Hepatocyte (in vitro differentiated cells): ENCODE measurements around the gene MAFF. TPM values are rescaled to one million over a fixed set of nuclear protein-coding genes. Genes with fewer than 3 reads are reported as not detected.

Experiments
- DNase-seq: peaks from one replicate; pipeline ENCODE4 v3.0.0-alpha.2; 2016; ENCODE audit warnings: low spot score
- H2AFZ ChIP-seq: fragments of 200-600 bp; sonication (generic); 2 replicates; pipeline ENCODE4 v1.6.0; 2016; ENCODE audit warnings: antibody characterized with exemption, mild to moderate bottlenecking
- H3K27ac ChIP-seq: fragments of 200-600 bp; sonication (generic); 2 replicates; pipeline ENCODE4 v1.5.1; 2016; ENCODE audit warnings: mild to moderate bottlenecking
- H3K27me3 ChIP-seq: fragments of 200-600 bp; sonication (generic); 2 replicates; pipeline ENCODE4 v1.6.1; 2016
- H3K36me3 ChIP-seq: fragments of 200-600 bp; sonication (generic); replicated peaks from 2 replicates; pipeline ENCODE4 v1.5.1; 2016; ENCODE audit warnings: low read depth; ENCODE audit not compliant: insufficient read depth
- H3K4me1 ChIP-seq: fragments of 200-600 bp; sonication (generic); 2 replicates; pipeline ENCODE4 v1.5.1; 2016; ENCODE audit warnings: mild to moderate bottlenecking, moderate library complexity; ENCODE audit not compliant: insufficient read depth
- H3K4me2 ChIP-seq: fragments of 200-600 bp; sonication (generic); 2 replicates; pipeline ENCODE4 v1.6.0; 2016
- H3K4me3 ChIP-seq: fragments of 200-600 bp; sonication (generic); 2 replicates; pipeline ENCODE4 v1.5.1; 2016; ENCODE audit warnings: mild to moderate bottlenecking
- H3K79me2 ChIP-seq: fragments of 200-600 bp; sonication (generic); 2 replicates; pipeline ENCODE4 v1.6.0; 2017; ENCODE audit warnings: mild to moderate bottlenecking
- H3K9me2 ChIP-seq: fragments of 200-600 bp; sonication (generic); replicated peaks from 2 replicates; pipeline ENCODE4 v1.6.0; 2017; ENCODE audit warnings: mild to moderate bottlenecking; ENCODE audit not compliant: insufficient read depth
- H3K9me3 ChIP-seq: fragments of 200-600 bp; sonication (generic); 2 replicates; pipeline ENCODE4 v1.5.1; 2016; ENCODE audit warnings: low read depth, mild to moderate bottlenecking
- H4K20me1 ChIP-seq: fragments of 200-600 bp; sonication (generic); 2 replicates; pipeline ENCODE4 v1.6.0; 2016; ENCODE audit warnings: mild to moderate bottlenecking; ENCODE audit not compliant: insufficient read depth, poor library complexity, severe bottlenecking
- CTCF ChIP-seq: fragments of 200-600 bp; sonication (generic); IDR thresholded peaks from 2 replicates; pipeline ENCODE4 v1.5.1; 2016; ENCODE audit warnings: antibody characterized with exemption, mild to moderate bottlenecking; ENCODE audit not compliant: poor library complexity
- EZH2 ChIP-seq: fragments of 200-600 bp; sonication (generic); IDR thresholded peaks from 2 replicates; pipeline ENCODE4 v1.6.1; 2016; ENCODE audit warnings: antibody characterized with exemption, mild to moderate bottlenecking, borderline replicate concordance
- EZH2phosphoT487 ChIP-seq: fragments of 200-600 bp; sonication (generic); IDR thresholded peaks from one replicate; pipeline ENCODE4 v1.6.1; 2018; ENCODE audit warnings: antibody characterized with exemption, mild to moderate bottlenecking, low read depth, moderate library complexity; ENCODE audit not compliant: unreplicated experiment, severe bottlenecking
- WGBS: methylation state at CpG from one replicate; pipeline ENCODE4 v1.1.6; 2016; ENCODE audit warnings: low lambda C conversion rate; ENCODE audit errors: missing lambda C conversion rate; 5-methylcytosine and 5-hydroxymethylcytosine counted together
- polyA plus RNA-seq: library from polyadenylated mRNA; unstranded; fragments of >200 nt; fragmentation: Nextera tagmentation; extraction: Ambion mirVana; gene quantifications from 2 replicates; pipeline ENCODE4 v1.2.1, GENCODE V29; 2016
- total RNA-seq: library from RNA; depleted of rRNA; stranded (reverse); fragments of >200 nt; gene quantifications from 2 replicates; pipeline ENCODE4 v1.2.3, GENCODE V29; 2014

Gene MAFF
- total and polyA plus RNA-seq, 2 experiments from 2014 or later = 67.2 to 70.4 TPM

- no peak overlapping the region for H2AFZ ChIP-seq
- H4K20me1 ChIP-seq = no peaks in the 10 kb centered on the region
- H3K4me3 ChIP-seq = no peak overlapping the region
- no peaks in the 10 kb centered on the region for H3K9me2 ChIP-seq
- H3K4me2 ChIP-seq = peak overlapping the region; percentile 18
- 74% methylated on average over 14 of the region's 14 CpGs for WGBS
- H3K4me1 ChIP-seq = peaks cover 20% of the 10 kb centered on the region
- no peaks in the 10 kb centered on the region for H3K79me2 ChIP-seq
- H3K27me3 ChIP-seq = no peaks in the 10 kb centered on the region
- no peaks in the 10 kb centered on the region for H3K9me3 ChIP-seq
- H3K27ac ChIP-seq = peak overlapping the region; percentile 92
- no peak for DNase-seq
- no peaks in the 10 kb centered on the region for H3K36me3 ChIP-seq
- TF ChIP-seq CTCF (no peak), EZH2 (no peak), EZH2phosphoT487 (no peak)
Observed at GRCh38 chr22:38162881-38163843, 38.6 kb upstream of the MAFF start.

GRCh38 chr22:38163844-38164550 is 37.8 kb upstream of the MAFF start:
- H3K4me2 ChIP-seq = peak overlapping the region; percentile 45
- peak overlapping the region; percentile 92 for H3K27ac ChIP-seq
- no peaks in the 10 kb centered on the region for H3K9me3 ChIP-seq
- TF ChIP-seq EZH2phosphoT487 (no peak), CTCF (no peak), EZH2 (no peak)
- no peaks in the 10 kb centered on the region for H3K79me2 ChIP-seq
- DNase-seq = peak; percentile 74
- WGBS = 34% methylated on average over 13 of the region's 13 CpGs
- no peaks in the 10 kb centered on the region for H3K9me2 ChIP-seq
- peaks cover 20% of the 10 kb centered on the region for H3K4me1 ChIP-seq
- H2AFZ ChIP-seq = no peak overlapping the region
- no peaks in the 10 kb centered on the region for H4K20me1 ChIP-seq
- no peak overlapping the region for H3K4me3 ChIP-seq
- no peaks in the 10 kb centered on the region for H3K36me3 ChIP-seq
- no peaks in the 10 kb centered on the region for H3K27me3 ChIP-seq

- H3K27ac ChIP-seq = peak overlapping the region; percentile 92
- H3K27me3 ChIP-seq = no peaks in the 10 kb centered on the region
- no peak for DNase-seq
- H3K9me2 ChIP-seq = no peaks in the 10 kb centered on the region
- no peaks in the 10 kb centered on the region for H3K36me3 ChIP-seq
- no peak overlapping the region for H3K4me3 ChIP-seq
- no peaks in the 10 kb centered on the region for H4K20me1 ChIP-seq
- H2AFZ ChIP-seq = no peak overlapping the region
- H3K79me2 ChIP-seq = no peaks in the 10 kb centered on the region
- 76% methylated on average over 7 of the region's 7 CpGs for WGBS
- TF ChIP-seq EZH2 = no peak
- H3K9me3 ChIP-seq = no peaks in the 10 kb centered on the region
- peak overlapping the region; percentile 45 for H3K4me2 ChIP-seq
- H3K4me1 ChIP-seq = peaks cover 20% of the 10 kb centered on the region
Observed at GRCh38 chr22:38164551-38164918, 37.3 kb upstream of the MAFF start.
